Neural cell (in vitro differentiated cells): Measurements from ENCODE around the gene STEAP2. TPM values are rescaled to one million over a fixed set of nuclear protein-coding genes. Genes with fewer than 3 reads are reported as not detected.

Experiments
- H2AFZ ChIP-seq: fragments of 200-600, 300-800 bp; sonication (generic), shearing (Covaris generic); 2 replicates; pipeline ENCODE4 v1.6.0; 2014; ENCODE audit warnings: low read depth, mild to moderate bottlenecking, antibody characterized with exemption, low read length, moderate library complexity
- H3F3A ChIP-seq: fragments of 200-600 bp; shearing (Covaris generic); 2 replicates; pipeline ENCODE4 v1.6.1; 2016; ENCODE audit warnings: mild to moderate bottlenecking, moderate library complexity, mixed read lengths, antibody characterized with exemption, low read length; ENCODE audit not compliant: insufficient read depth, poor library complexity, severe bottlenecking
- H3K27ac ChIP-seq: fragments of 200-600, 300-800 bp; sonication (generic), shearing (Covaris generic); 2 replicates; pipeline ENCODE4 v1.5.1; 2014; ENCODE audit warnings: mild to moderate bottlenecking, low read length, moderate library complexity
- H3K27me3 ChIP-seq: fragments of 300-800, 200-600 bp; sonication (generic), shearing (Covaris generic); 2 replicates; pipeline ENCODE4 v1.6.0; 2014; ENCODE audit warnings: mild to moderate bottlenecking, low read depth, low read length, moderate library complexity; ENCODE audit not compliant: insufficient read depth
- H3K36me3 ChIP-seq: fragments of 300-800, 200-600 bp; sonication (generic), shearing (Covaris generic); 2 replicates; pipeline ENCODE4 v1.5.1; 2014; ENCODE audit warnings: mild to moderate bottlenecking, antibody characterized with exemption, low read length, moderate library complexity; ENCODE audit not compliant: insufficient read depth
- H3K4me2 ChIP-seq: fragments of 300-800, 200-600 bp; sonication (generic), shearing (Covaris generic); 2 replicates; pipeline ENCODE4 v1.6.0; 2014; ENCODE audit warnings: mild to moderate bottlenecking, low read length
- H3K4me3 ChIP-seq: fragments of 300-800, 200-600 bp; sonication (generic), shearing (Covaris generic); 2 replicates; pipeline ENCODE4 v1.5.1; 2014; ENCODE audit warnings: mild to moderate bottlenecking, low read length, moderate library complexity
- H3K79me2 ChIP-seq: fragments of 200-600 bp; shearing (Covaris generic); replicated peaks from 2 replicates; pipeline ENCODE4 v1.6.0; 2014; ENCODE audit warnings: mild to moderate bottlenecking, low read length, moderate library complexity; ENCODE audit not compliant: insufficient read depth
- H3K9ac ChIP-seq: fragments of 300-800, 200-600 bp; sonication (generic), shearing (Covaris generic); 2 replicates; pipeline ENCODE4 v1.6.1; 2016; ENCODE audit warnings: mild to moderate bottlenecking, low read length, mixed read lengths
- H3K9me2 ChIP-seq: fragments of 200-600 bp; shearing (Covaris generic); 2 replicates; pipeline ENCODE4 v1.6.1; 2016; ENCODE audit warnings: mild to moderate bottlenecking, low read length, mixed read lengths; ENCODE audit not compliant: insufficient read depth
- H3K9me3 ChIP-seq: fragments of 200-600, 300-800 bp; sonication (generic), shearing (Covaris generic); 2 replicates; pipeline ENCODE4 v1.6.1; 2016; ENCODE audit warnings: mild to moderate bottlenecking, mixed run types, low read length, moderate library complexity, mixed read lengths
- H4K20me1 ChIP-seq: fragments of 200-600 bp; shearing (Covaris generic); 2 replicates; pipeline ENCODE4 v1.6.1; 2016; ENCODE audit warnings: mild to moderate bottlenecking, mixed run types; ENCODE audit not compliant: insufficient read depth
- CTCF ChIP-seq: fragments of 450-650 bp; IDR thresholded peaks from 2 replicates; pipeline ENCODE4 v1.5.1; 2014; ENCODE audit warnings: antibody characterized with exemption, mild to moderate bottlenecking, moderate library complexity; ENCODE audit not compliant: poor library complexity, severe bottlenecking
- EP300 ChIP-seq: fragments of 450-650 bp; conservative IDR thresholded peaks from 2 replicates; pipeline ENCODE4 v1.6.1; 2014; ENCODE audit warnings: antibody characterized with exemption, mild to moderate bottlenecking, moderate library complexity; ENCODE audit not compliant: poor library complexity, severe bottlenecking
- EZH2 ChIP-seq: fragments of 200-600, 300-800 bp; shearing (Covaris generic), sonication (generic); IDR thresholded peaks from 2 replicates; pipeline ENCODE4 v1.6.1; 2014; ENCODE audit warnings: antibody characterized with exemption, low read length, borderline replicate concordance, mild to moderate bottlenecking; ENCODE audit not compliant: insufficient read depth, poor library complexity, severe bottlenecking
- MXI1 ChIP-seq: fragments of 450-650 bp; conservative IDR thresholded peaks from 2 replicates; pipeline ENCODE4 v1.6.1; 2014; ENCODE audit warnings: antibody characterized with exemption, mild to moderate bottlenecking; ENCODE audit not compliant: poor library complexity, severe bottlenecking
- POLR2AphosphoS5 ChIP-seq: IDR thresholded peaks from 2 replicates; pipeline ENCODE4 v1.6.1; 2012
- RAD21 ChIP-seq: fragments of 450-650 bp; conservative IDR thresholded peaks from 2 replicates; pipeline ENCODE4 v1.6.1; 2014; ENCODE audit warnings: antibody characterized with exemption, mild to moderate bottlenecking, moderate library complexity
- REST ChIP-seq: IDR thresholded peaks from 2 replicates; pipeline ENCODE4 v1.6.1; 2012; ENCODE audit warnings: borderline replicate concordance
- SMC3 ChIP-seq: fragments of 450-650 bp; conservative IDR thresholded peaks from 2 replicates; pipeline ENCODE4 v1.6.1; 2014; ENCODE audit warnings: antibody characterized with exemption, mild to moderate bottlenecking, moderate library complexity; ENCODE audit not compliant: poor library complexity
- TAF1 ChIP-seq: IDR thresholded peaks from 2 replicates; pipeline ENCODE4 v1.6.1; 2012; ENCODE audit warnings: low read depth
- polyA plus RNA-seq: library from polyadenylated mRNA; depleted of rRNA; stranded (reverse); fragments of >200 nt; gene quantifications from 2 replicates; pipeline ENCODE4 v1.2.3, GENCODE V29; 2014

The STEAP2 gene
- polyA plus RNA-seq, 1 donor from 2014 or later, result 5.9 TPM

- Histone ChIP-seq H3K27me3 (no peaks in the 10 kb centered on the region), H3K4me3 (no peak overlapping the region), H3K4me2 (no peak overlapping the region), H3K36me3 (no peaks in the 10 kb centered on the region), H3K9me3 (no peaks in the 10 kb centered on the region), H2AFZ (no peak overlapping the region), H3F3A (no peaks in the 10 kb centered on the region), H3K9ac (no peak overlapping the region), H3K27ac (no peak overlapping the region), H3K9me2 (no peaks in the 10 kb centered on the region), H4K20me1 (no peaks in the 10 kb centered on the region), H3K79me2 (no peaks in the 10 kb centered on the region)
- TF ChIP-seq TAF1, result no peak
- no peak for TF ChIP-seq POLR2AphosphoS5
- no peak for TF ChIP-seq REST
- TF ChIP-seq EP300, result no peak
- no peak for TF ChIP-seq RAD21
- no peak for TF ChIP-seq MXI1
- TF ChIP-seq EZH2, result no peak
- no peak for TF ChIP-seq CTCF
- no peak for TF ChIP-seq SMC3
Measured at GRCh38 chr7:90192876-90193750, 18.4 kb upstream of the STEAP2 start.

- TF ChIP-seq SMC3 (no peak), CTCF (no peak), POLR2AphosphoS5 (no peak), EP300 (no peak), TAF1 (no peak), EZH2 (no peak), REST (no peak), MXI1 (no peak), RAD21 (no peak)
- H4K20me1 ChIP-seq, result no peaks in the 10 kb centered on the region
- no peak overlapping the region for H2AFZ ChIP-seq
- no peak overlapping the region for H3K27ac ChIP-seq
- H3K79me2 ChIP-seq, result no peaks in the 10 kb centered on the region
- no peak overlapping the region for H3K4me2 ChIP-seq
- H3K9me2 ChIP-seq, result no peaks in the 10 kb centered on the region
- H3K9ac ChIP-seq, result no peak overlapping the region
- H3K27me3 ChIP-seq, result no peaks in the 10 kb centered on the region
- no peak overlapping the region for H3K4me3 ChIP-seq
- no peaks in the 10 kb centered on the region for H3K9me3 ChIP-seq
- no peaks in the 10 kb centered on the region for H3F3A ChIP-seq
- H3K36me3 ChIP-seq, result no peaks in the 10 kb centered on the region
Measured at GRCh38 chr7:90194911-90195809, 16.4 kb upstream of the STEAP2 start.
